Stimulated activated CD8-positive, alpha-beta memory T cell treated with anti-CD3 and anti-CD28 coated beads, Interleukin-15, amount 100 ng/mL, for 48 hours (primary cell): ENCODE measurements around the gene GAGE13.
A peak's percentile ranks its signal among the peaks of the same experiment; 100 is the strongest.
"Not testable (repeated sequence)": the region's sequence is repeated elsewhere in the genome, so short reads cannot be mapped to it uniquely, and the experiment has no call there.

Source experiments
- DNase-seq, 2 donors: peaks; one replicate each; pipeline ENCODE4 v3.0.0-alpha.2; 2020; ENCODE audit warnings: low read depth in 2 of 2

Gene GAGE13

GRCh38 chrX:49331282-49331681, at the start of gene GAGE13:
TSS of gene GAGE13 (plus strand) at chrX:49331582. CDS start at chrX:49332738, 1,156 bp downstream.
- DNase-seq, result not testable (repeated sequence)

- DNase-seq, result no peak
Measured at GRCh38 chrX:49282647-49283011, 48.8 kb upstream of the GAGE13 start.

GRCh38 chrX:49284212-49284611, 47.2 kb upstream of the GAGE13 start:
- DNase-seq, result no peak

- no peak for DNase-seq
Measured at GRCh38 chrX:49286136-49286535, 45.2 kb upstream of the GAGE13 start.

GRCh38 chrX:49286581-49286980, 44.8 kb upstream of the GAGE13 start:
- no peak for DNase-seq

GRCh38 chrX:49287665-49288064, 43.7 kb upstream of the GAGE13 start:
- DNase-seq, result no peak

- DNase-seq, result no peak
Measured at GRCh38 chrX:49290215-49290614, 41.2 kb upstream of the GAGE13 start.

GRCh38 chrX:49291615-49292337, 39.6 kb upstream of the GAGE13 start:
- DNase-seq, result peak; percentile 39 to 57

GRCh38 chrX:49292400-49293362, 38.7 kb upstream of the GAGE13 start:
- no peak for DNase-seq

- DNase-seq, result not testable (repeated sequence)
Measured at GRCh38 chrX:49299293-49299692, 32.1 kb upstream of the GAGE13 start.

GRCh38 chrX:49300703-49301102, 30.7 kb upstream of the GAGE13 start:
- DNase-seq, result no peak

GRCh38 chrX:49303346-49303745, 28.0 kb upstream of the GAGE13 start, which contains the start of gene GAGE10:
TSS of gene GAGE10 (plus strand) at chrX:49303646. CDS start at chrX:49304860, 1,214 bp downstream.
- no peak for DNase-seq

GRCh38 chrX:49307775-49308174, 23.6 kb upstream of the GAGE13 start:
- not testable (repeated sequence) for DNase-seq

GRCh38 chrX:49308604-49309269, 22.6 kb upstream of the GAGE13 start:
- DNase-seq, result no peak

- DNase-seq, result no peak
Measured at GRCh38 chrX:49309401-49309981, 21.9 kb upstream of the GAGE13 start.

- no peak for DNase-seq
Measured at GRCh38 chrX:49310371-49310770, 21.0 kb upstream of the GAGE13 start.

GRCh38 chrX:49312176-49312575, 19.2 kb upstream of the GAGE13 start:
- no peak for DNase-seq

GRCh38 chrX:49316085-49316484, 15.3 kb upstream of the GAGE13 start:
- no peak for DNase-seq

- DNase-seq, result not testable (repeated sequence)
Measured at GRCh38 chrX:49321737-49322136, 9.6 kb upstream of the GAGE13 start, which contains the start of gene GAGE12J. TSS of gene GAGE12J (plus strand) at chrX:49322037. CDS start at chrX:49323194, 1,157 bp downstream.

- DNase-seq, result not testable (repeated sequence)
Measured at GRCh38 chrX:49322266-49322665, 9.1 kb upstream of the GAGE13 start.

GRCh38 chrX:49323735-49324134, 7.6 kb upstream of the GAGE13 start:
- not testable (repeated sequence) for DNase-seq

- DNase-seq, result not testable (repeated sequence)
Measured at GRCh38 chrX:49330421-49330820, 961 bp upstream of the GAGE13 start.
